ENCODE measurements around the gene RIPK1. TPM values are rescaled to one million over a fixed set of nuclear protein-coding genes. Genes with fewer than 3 reads are reported as not detected.
"Not testable (repeated sequence)": the region's sequence is repeated elsewhere in the genome, so short reads cannot be mapped to it uniquely, and the experiment has no call there.

Gene RIPK1
- total RNA-seq, 2 donors from 2014 or later = 21.9 to 23.6 TPM

DNA sequence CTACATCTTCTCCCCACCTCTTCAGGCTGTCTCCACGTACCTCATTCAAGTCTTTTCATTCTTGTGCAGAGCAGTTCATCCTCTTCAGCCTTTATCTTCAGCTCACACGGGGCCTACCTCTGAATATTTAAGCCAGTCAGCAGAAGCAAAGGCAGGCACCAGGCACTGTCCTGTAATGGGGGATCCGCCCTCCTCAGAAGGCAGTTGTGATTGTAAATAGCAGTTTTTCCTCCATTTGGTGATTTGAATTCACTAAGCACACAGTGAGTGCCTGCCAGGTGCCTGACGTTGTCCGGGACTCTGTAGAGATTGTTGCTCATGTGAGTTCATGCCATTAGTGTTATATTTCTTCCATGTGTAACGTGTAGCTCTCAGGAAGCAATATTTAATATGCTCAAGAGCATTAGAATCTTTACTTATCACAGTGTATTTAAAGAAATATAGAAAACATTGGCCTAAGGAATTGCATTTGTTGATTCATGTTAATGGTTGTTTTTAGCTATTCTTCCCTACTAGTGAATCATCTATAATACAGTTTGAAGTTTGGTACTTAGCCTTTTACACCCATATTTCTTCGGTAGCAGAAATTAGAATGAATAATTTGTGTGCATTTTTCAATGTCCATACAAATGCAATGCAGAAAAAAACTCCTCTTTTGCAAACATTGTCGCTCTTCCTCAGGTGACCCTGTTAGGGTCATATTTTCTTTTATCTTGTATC, 68.2 kb downstream of the RIPK1 start:
- Mint-ChIP-seq H3K27me3 (ENCODE audit: low read depth) (no peaks in the 10 kb centered on the region), H3K4me3 (no peak overlapping the region), H3K9me3 (no peaks in the 10 kb centered on the region), H3K36me3 (ENCODE audit: insufficient read depth in 2 of 2) (peaks cover 0 to 7% of the 10 kb centered on the region in 2 donors), H3K4me1 (ENCODE audit: low read depth) (peaks cover 17% of the 10 kb centered on the region), H3K27ac (no peak overlapping the region)
- DNase-seq (no peak), ATAC-seq (replicated peaks in 1 of 2) (no peak)

DNA sequence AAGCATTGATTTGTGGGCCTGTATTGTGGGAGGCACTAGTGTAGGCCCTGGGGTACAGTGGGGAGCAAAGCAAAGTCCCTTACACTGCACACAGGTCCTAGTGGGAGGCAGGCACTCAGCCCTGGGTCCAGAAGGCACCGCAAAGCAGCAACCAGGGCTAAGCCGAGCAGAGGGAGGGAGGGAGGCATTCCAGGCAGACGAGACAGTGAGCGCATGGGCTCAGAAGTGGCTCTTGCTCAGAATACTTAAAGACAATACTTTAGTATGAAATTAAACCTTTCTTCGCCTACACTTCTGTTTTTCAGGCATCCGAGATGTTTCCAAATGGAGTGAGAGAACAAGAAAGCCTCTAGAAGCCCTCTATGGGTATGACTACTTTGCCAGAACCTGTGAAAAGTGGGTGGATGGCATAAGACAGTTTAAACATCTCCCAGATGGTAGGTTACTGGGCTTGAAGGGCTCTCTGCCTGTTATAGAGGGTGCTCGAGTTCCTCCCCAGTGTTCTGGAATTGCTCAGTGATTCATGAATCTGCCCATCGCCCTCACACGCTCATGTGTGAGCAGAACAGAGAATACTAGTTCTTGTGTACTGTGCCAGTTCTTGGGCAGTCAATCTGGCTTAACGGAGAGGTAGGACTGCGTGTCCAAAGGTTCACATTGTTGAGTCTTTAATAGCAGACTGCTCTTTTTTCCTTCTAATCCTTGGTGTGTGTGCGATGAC, 68.9 kb downstream of the RIPK1 start:
- Mint-ChIP-seq H3K9me3 (no peaks in the 10 kb centered on the region), H3K4me3 (no peak overlapping the region), H3K36me3 (ENCODE audit: insufficient read depth in 2 of 2) (peaks cover 0 to 7% of the 10 kb centered on the region in 2 donors), H3K27ac (no peak overlapping the region), H3K4me1 (ENCODE audit: low read depth) (peaks cover 17% of the 10 kb centered on the region), H3K27me3 (ENCODE audit: low read depth) (no peaks in the 10 kb centered on the region)
- ATAC-seq (replicated peaks in 1 of 2) = no peak
- no peak for DNase-seq

- peaks cover 17% of the 10 kb centered on the region for H3K4me1 Mint-ChIP-seq (ENCODE audit: low read depth)
- not testable (repeated sequence) for H3K9me3 Mint-ChIP-seq; H3K4me3 Mint-ChIP-seq; DNase-seq; ATAC-seq (replicated peaks in 1 of 2); H3K27me3 Mint-ChIP-seq (ENCODE audit: low read depth); H3K27ac Mint-ChIP-seq; H3K36me3 Mint-ChIP-seq (ENCODE audit: insufficient read depth in 2 of 2)
These were observed 69.6 kb downstream of the RIPK1 start for GRCh38 chr6:3137873-3138272.

- no peak for DNase-seq
- peaks cover 0 to 7% of the 10 kb centered on the region in 2 donors for H3K36me3 Mint-ChIP-seq (ENCODE audit: insufficient read depth in 2 of 2)
- no peak overlapping the region for H3K4me3 Mint-ChIP-seq
- no peaks in the 10 kb centered on the region for H3K27me3 Mint-ChIP-seq (ENCODE audit: low read depth)
- peaks cover 17% of the 10 kb centered on the region for H3K4me1 Mint-ChIP-seq (ENCODE audit: low read depth)
- H3K9me3 Mint-ChIP-seq = no peaks in the 10 kb centered on the region
- no peak for ATAC-seq (replicated peaks in 1 of 2)
- no peak overlapping the region for H3K27ac Mint-ChIP-seq
These were observed 70.0 kb downstream of the RIPK1 start for GRCh38 chr6:3138341-3138740.

- no peak overlapping the region for H3K27ac Mint-ChIP-seq
- H3K27me3 Mint-ChIP-seq (ENCODE audit: low read depth) = no peaks in the 10 kb centered on the region
- H3K4me1 Mint-ChIP-seq (ENCODE audit: low read depth) = peaks cover 17% of the 10 kb centered on the region
- H3K4me3 Mint-ChIP-seq = no peak overlapping the region
- DNase-seq (no peak), ATAC-seq (replicated peaks in 1 of 2) (no peak)
- peaks cover 0 to 7% of the 10 kb centered on the region in 2 donors for H3K36me3 Mint-ChIP-seq (ENCODE audit: insufficient read depth in 2 of 2)
- H3K9me3 Mint-ChIP-seq = no peaks in the 10 kb centered on the region
These were observed 71.0 kb downstream of the RIPK1 start for GRCh38 chr6:3139090-3139903.

GRCh38 chr6:3140201-3140600, 71.9 kb downstream of the RIPK1 start:
- ATAC-seq (replicated peaks in 1 of 2) (no peak), DNase-seq (no peak)
- Mint-ChIP-seq H3K4me1 (ENCODE audit: low read depth) (peaks cover 17% of the 10 kb centered on the region), H3K27me3 (ENCODE audit: low read depth) (no peaks in the 10 kb centered on the region), H3K27ac (no peak overlapping the region), H3K36me3 (ENCODE audit: insufficient read depth in 2 of 2) (peaks cover 0 to 7% of the 10 kb centered on the region in 2 donors), H3K9me3 (no peaks in the 10 kb centered on the region), H3K4me3 (no peak overlapping the region)

GRCh38 chr6:3142536-3142935, 74.2 kb downstream of the RIPK1 start:
- ATAC-seq (replicated peaks in 1 of 2) = no peak
- Mint-ChIP-seq H3K27me3 (ENCODE audit: low read depth) (no peaks in the 10 kb centered on the region), H3K4me1 (ENCODE audit: low read depth) (peaks cover 17% of the 10 kb centered on the region), H3K4me3 (no peak overlapping the region), H3K9me3 (no peaks in the 10 kb centered on the region), H3K27ac (no peak overlapping the region), H3K36me3 (ENCODE audit: insufficient read depth in 2 of 2) (peaks cover 0 to 7% of the 10 kb centered on the region in 2 donors)
- no peak for DNase-seq

DNA sequence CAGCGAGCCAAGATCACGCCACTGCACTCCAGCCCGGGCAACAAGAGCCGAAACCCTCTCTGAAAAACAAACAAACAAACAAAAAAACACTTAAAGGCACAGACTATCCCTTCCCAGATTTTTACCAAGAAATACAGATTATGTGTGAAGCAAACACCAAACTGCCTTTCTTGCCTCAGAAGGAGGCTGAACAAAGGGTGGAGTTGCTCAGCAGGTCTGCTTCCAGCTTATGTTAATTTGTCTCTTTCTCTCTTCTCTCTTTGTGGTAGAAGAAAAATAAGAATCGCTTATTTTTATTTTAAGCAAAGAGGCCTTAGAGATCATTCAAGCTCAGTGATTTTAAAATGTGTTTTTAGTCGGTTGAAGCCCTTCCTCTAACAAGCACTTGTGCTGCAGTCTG, 74.9 kb downstream of the RIPK1 start:
- no peak for DNase-seq
- Mint-ChIP-seq H3K36me3 (ENCODE audit: insufficient read depth in 2 of 2) (peaks cover 0 to 4% of the 10 kb centered on the region in 2 donors), H3K9me3 (no peaks in the 10 kb centered on the region), H3K27ac (no peak overlapping the region), H3K4me3 (no peak overlapping the region), H3K27me3 (ENCODE audit: low read depth) (no peaks in the 10 kb centered on the region), H3K4me1 (ENCODE audit: low read depth) (peaks cover 13% of the 10 kb centered on the region)
- no peak for ATAC-seq (replicated peaks in 1 of 2)

DNA sequence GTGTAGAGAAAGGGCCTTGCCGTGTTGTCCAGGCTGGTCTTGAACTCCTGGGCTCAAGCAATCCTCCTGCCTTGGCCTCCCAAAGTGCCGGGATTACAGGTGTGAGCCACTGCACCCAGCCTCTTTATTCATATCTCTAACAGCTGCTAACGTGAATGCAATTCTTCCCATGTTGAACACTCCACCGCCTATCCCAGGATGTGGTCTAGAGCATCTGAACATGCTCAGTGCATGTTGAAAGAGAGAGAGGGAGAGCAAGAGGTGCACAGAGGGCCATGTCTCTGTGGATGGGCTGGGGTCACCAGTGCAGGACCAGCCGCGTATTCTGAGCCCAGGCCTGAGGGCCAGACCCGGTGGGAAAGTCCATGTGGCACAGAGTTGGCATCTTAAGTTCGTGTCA, 76.3 kb downstream of the RIPK1 start:
- DNase-seq (no peak), ATAC-seq (replicated peaks in 1 of 2) (no peak)
- Mint-ChIP-seq H3K9me3 (no peaks in the 10 kb centered on the region), H3K27ac (no peak overlapping the region), H3K27me3 (ENCODE audit: low read depth) (no peaks in the 10 kb centered on the region), H3K4me3 (no peak overlapping the region), H3K4me1 (ENCODE audit: low read depth) (no peaks in the 10 kb centered on the region), H3K36me3 (ENCODE audit: insufficient read depth in 2 of 2) (no peaks in the 10 kb centered on the region)

DNA sequence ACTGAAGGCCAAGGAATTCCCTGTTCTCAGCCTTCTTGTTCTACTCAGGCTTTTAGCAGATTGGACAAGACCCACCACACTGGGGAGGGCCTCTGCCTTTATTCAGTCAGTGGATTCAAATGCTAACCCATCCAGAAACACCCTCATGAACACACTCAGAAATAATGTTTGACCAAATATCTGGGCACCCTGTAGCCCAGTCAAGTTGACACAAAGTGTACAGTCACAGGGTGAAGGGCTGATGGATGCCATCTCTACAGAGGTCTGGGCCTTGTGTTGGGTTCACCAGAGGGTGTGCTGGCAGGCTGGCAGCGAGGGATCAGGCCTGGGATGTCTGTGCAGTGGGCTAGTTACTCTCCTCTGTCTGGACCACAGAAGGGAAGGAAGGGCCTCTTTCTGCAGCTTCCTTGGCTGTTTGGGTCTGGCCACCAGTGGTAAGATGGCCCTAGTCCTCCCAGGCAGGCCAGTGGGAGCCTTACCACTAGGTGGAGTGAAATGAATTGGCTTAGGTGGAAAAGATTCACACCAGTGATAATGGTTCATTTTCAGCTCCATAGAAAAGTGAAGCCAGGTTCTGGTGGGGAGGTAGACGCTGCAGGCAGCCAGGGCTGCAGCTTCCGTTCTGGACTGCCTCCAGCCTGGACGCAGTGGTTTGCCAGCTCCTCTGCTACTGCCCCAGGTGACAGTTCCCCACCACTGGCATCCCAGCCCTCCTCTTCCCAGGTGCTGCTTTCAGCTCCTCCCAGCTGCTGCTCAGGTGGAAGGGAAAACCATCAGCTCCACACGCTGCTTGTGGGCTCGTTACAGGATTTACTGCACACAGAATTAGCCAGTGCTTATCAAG, 79.8 kb downstream of the RIPK1 start:
- DNase-seq (no peak), ATAC-seq (replicated peaks in 1 of 2) (no peak)
- Mint-ChIP-seq H3K9me3 (no peaks in the 10 kb centered on the region), H3K4me1 (ENCODE audit: low read depth) (no peaks in the 10 kb centered on the region), H3K36me3 (ENCODE audit: insufficient read depth in 2 of 2) (no peaks in the 10 kb centered on the region), H3K4me3 (no peak overlapping the region), H3K27ac (no peak overlapping the region), H3K27me3 (ENCODE audit: low read depth) (no peaks in the 10 kb centered on the region)

DNA sequence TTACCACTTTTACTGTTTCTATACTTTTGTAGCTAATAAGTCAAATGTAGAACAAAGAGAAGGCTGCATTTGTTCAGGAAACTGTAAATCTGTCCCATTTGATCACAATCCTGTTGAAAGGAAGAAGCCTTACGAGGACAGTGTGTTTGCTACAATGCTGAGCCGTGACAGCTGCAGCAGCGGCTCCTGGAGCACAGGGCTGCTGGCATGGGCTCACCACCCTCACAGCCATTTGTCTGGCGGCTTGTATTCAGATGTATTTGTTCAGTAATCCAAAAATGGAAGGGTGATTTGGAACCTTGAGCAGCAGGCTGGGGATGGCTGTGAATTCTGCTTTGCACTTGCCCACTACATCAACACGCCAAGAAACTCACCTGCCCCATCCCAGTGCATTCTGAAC, 83.4 kb downstream of the RIPK1 start:
- Mint-ChIP-seq H3K36me3 (ENCODE audit: insufficient read depth in 2 of 2) (no peaks in the 10 kb centered on the region), H3K4me3 (no peak overlapping the region), H3K4me1 (ENCODE audit: low read depth) (peaks cover 6% of the 10 kb centered on the region), H3K9me3 (no peaks in the 10 kb centered on the region), H3K27ac (no peak overlapping the region), H3K27me3 (ENCODE audit: low read depth) (peaks cover 9% of the 10 kb centered on the region)
- DNase-seq (no peak), ATAC-seq (replicated peaks in 1 of 2) (no peak)

DNA sequence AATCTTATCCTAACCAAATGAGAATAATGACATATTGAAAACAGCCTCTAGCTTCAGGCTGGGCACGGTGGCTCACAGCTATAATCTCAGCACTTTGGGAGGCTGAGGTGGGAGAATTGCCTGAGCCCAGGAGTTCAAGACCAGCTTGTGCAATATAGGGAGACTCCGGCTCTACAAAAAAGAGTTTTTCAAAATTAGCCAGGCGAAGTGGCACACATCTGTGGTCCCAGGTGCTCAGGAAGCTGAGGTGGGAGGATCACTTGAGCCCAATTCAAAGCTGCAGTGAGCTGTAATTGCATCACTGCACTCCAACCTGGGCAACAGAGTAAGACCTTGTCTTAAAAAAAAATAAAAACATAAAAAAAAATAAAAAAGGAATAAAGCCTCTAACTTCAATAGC, 84.4 kb downstream of the RIPK1 start:
- Mint-ChIP-seq H3K4me1 (ENCODE audit: low read depth) (peaks cover 6% of the 10 kb centered on the region), H3K9me3 (no peaks in the 10 kb centered on the region), H3K4me3 (no peak overlapping the region), H3K27me3 (ENCODE audit: low read depth) (peaks cover 11% of the 10 kb centered on the region), H3K36me3 (ENCODE audit: insufficient read depth in 2 of 2) (no peaks in the 10 kb centered on the region), H3K27ac (no peak overlapping the region)
- ATAC-seq (replicated peaks in 1 of 2) (no peak), DNase-seq (no peak)
